GM23338 (cell line): ENCODE results near the gene ORC6. TPM values are rescaled to one million over a fixed set of nuclear protein-coding genes. Genes with fewer than 3 reads are reported as not detected.

Experiments
- ATAC-seq: fragments of 200-7000 bp; cut with Tn5 transposase; 3 replicates; pipeline ENCODE4 v1.9.1; 2020
- DNase-seq: peaks from one replicate; pipeline ENCODE4 v3.0.0-alpha.2; 2015; ENCODE audit warnings: low spot score
- H2AFZ ChIP-seq: fragments of 200-600 bp; sonication (generic); 2 replicates; pipeline ENCODE4 v1.8.0; 2016; ENCODE audit warnings: antibody characterized with exemption, mild to moderate bottlenecking, moderate library complexity
- H3F3A ChIP-seq: fragments of 200-600 bp; sonication (generic); replicated peaks from 2 replicates; pipeline ENCODE4 v1.8.0; 2017; ENCODE audit warnings: antibody characterized with exemption, mixed run types, low read depth
- H3K27ac ChIP-seq: fragments of 200-600 bp; sonication (generic); 2 replicates; pipeline ENCODE4 v1.6.1; 2016; ENCODE audit warnings: low read depth
- H3K27me3 ChIP-seq: fragments of 200-600 bp; sonication (generic); 2 replicates; pipeline ENCODE4 v1.8.0; 2016; ENCODE audit warnings: mild to moderate bottlenecking, mixed run types, moderate library complexity; ENCODE audit not compliant: insufficient read depth
- H3K36me3 ChIP-seq: fragments of 200-600 bp; sonication (generic); 2 replicates; pipeline ENCODE4 v1.8.0; 2016; ENCODE audit warnings: mild to moderate bottlenecking; ENCODE audit not compliant: insufficient read depth
- H3K4me1 ChIP-seq: fragments of 200-600 bp; sonication (generic); 2 replicates; pipeline ENCODE4 v1.8.0; 2016; ENCODE audit warnings: mild to moderate bottlenecking, moderate library complexity; ENCODE audit not compliant: insufficient read depth
- H3K4me2 ChIP-seq: fragments of 200-600 bp; sonication (generic); 2 replicates; pipeline ENCODE4 v1.7.1; 2017; ENCODE audit warnings: mixed run types
- H3K4me3 ChIP-seq: fragments of 200-600 bp; sonication (generic); 2 replicates; pipeline ENCODE4 v1.6.1; 2016; ENCODE audit warnings: mixed run types
- H3K79me2 ChIP-seq: fragments of 200-600 bp; sonication (generic); replicated peaks from 2 replicates; pipeline ENCODE4 v1.8.0; 2017; ENCODE audit warnings: mild to moderate bottlenecking; ENCODE audit not compliant: insufficient read depth
- H3K9me2 ChIP-seq: fragments of 200-600 bp; sonication (generic); 2 replicates; pipeline ENCODE4 v1.8.0; 2017; ENCODE audit not compliant: insufficient read depth
- H4K20me1 ChIP-seq: fragments of 200-600 bp; sonication (generic); replicated peaks from 2 replicates; pipeline ENCODE4 v1.8.0; 2017; ENCODE audit warnings: mild to moderate bottlenecking; ENCODE audit not compliant: insufficient read depth
- H3K27ac Mint-ChIP-seq: 2 replicates; pipeline ENCODE4 v1.8.0; 2020; ENCODE audit warnings: inconsistent platforms, mild to moderate bottlenecking, moderate library complexity, mixed read lengths
- H3K27me3 Mint-ChIP-seq: 3 replicates; pipeline ENCODE4 v1.8.0; 2022; ENCODE audit warnings: low read depth, mild to moderate bottlenecking, moderate library complexity, mixed read lengths, inconsistent platforms; ENCODE audit not compliant: insufficient read depth, poor library complexity
- H3K36me3 Mint-ChIP-seq: 3 replicates; pipeline ENCODE4 v1.8.0; 2021; ENCODE audit warnings: low read depth, mild to moderate bottlenecking, inconsistent platforms, moderate library complexity, mixed read lengths
- H3K4me1 Mint-ChIP-seq: 3 replicates; pipeline ENCODE4 v1.8.0; 2020; ENCODE audit warnings: mild to moderate bottlenecking, inconsistent platforms, mixed read lengths
- H3K4me3 Mint-ChIP-seq: 3 replicates; pipeline ENCODE4 v1.8.0; 2021; ENCODE audit warnings: moderate library complexity, mild to moderate bottlenecking, inconsistent platforms, mixed read lengths
- H3K9me3 Mint-ChIP-seq: 3 replicates; pipeline ENCODE4 v1.8.0; 2020; ENCODE audit warnings: moderate library complexity, mild to moderate bottlenecking, inconsistent platforms, mixed read lengths
- CTCF ChIP-seq, 2 experiments: fragments of 200-600 bp in 1 of 2; sonication (generic) in 1 of 2; conservative IDR thresholded peaks; 2 replicates each; pipeline versions ENCODE4 v1.5.1 to v1.6.1; 2016 to 2017; ENCODE audit warnings: antibody characterized with exemption in 2 of 2, low read depth in 2 of 2, mild to moderate bottlenecking in 2 of 2, moderate library complexity in 1 of 2
- EZH2 ChIP-seq: fragments of 200-600 bp; sonication (generic); IDR thresholded peaks from one replicate; pipeline ENCODE4 v1.8.0; 2017; ENCODE audit warnings: antibody characterized with exemption, mild to moderate bottlenecking, low read depth; ENCODE audit not compliant: unreplicated experiment
- EZH2phosphoT487 ChIP-seq: fragments of 200-600 bp; sonication (generic); IDR thresholded peaks from one replicate; pipeline ENCODE4 v1.8.1; 2018; ENCODE audit warnings: antibody characterized with exemption; ENCODE audit not compliant: unreplicated experiment
- JUNB ChIP-seq: IDR thresholded peaks from one replicate; pipeline ENCODE4 v1.6.1; 2016; ENCODE audit warnings: antibody characterized with exemption; ENCODE audit not compliant: unreplicated experiment
- NANOG ChIP-seq: IDR thresholded peaks from 2 replicates; pipeline ENCODE4 v1.6.1; 2016; ENCODE audit warnings: antibody characterized with exemption, borderline replicate concordance
- POLR2AphosphoS5 ChIP-seq: IDR thresholded peaks from 2 replicates; pipeline ENCODE4 v1.6.1; 2016; ENCODE audit warnings: antibody characterized with exemption, low read depth
- REST ChIP-seq: IDR thresholded peaks from one replicate; pipeline ENCODE4 v1.6.1; 2018; ENCODE audit warnings: antibody characterized with exemption; ENCODE audit not compliant: unreplicated experiment
- STAT1 ChIP-seq: IDR thresholded peaks from one replicate; pipeline ENCODE4 v1.6.1; 2016; ENCODE audit warnings: antibody characterized with exemption; ENCODE audit not compliant: unreplicated experiment
- ZNF331 ChIP-seq: fragments of 250-450 bp; sonication (Bioruptor Pico); IDR thresholded peaks from 2 replicates; pipeline ENCODE4 v1.5.0; 2020; ENCODE audit warnings: low read depth, mild to moderate bottlenecking, moderate library complexity
- polyA plus RNA-seq: library from polyadenylated mRNA; unstranded; fragments of >200 nt; fragmentation: Nextera tagmentation; extraction: Ambion mirVana; gene quantifications from 2 replicates; pipeline ENCODE4 v1.2.1, GENCODE V29; 2016
- total RNA-seq: library from RNA; depleted of rRNA; stranded (reverse); fragments of >200 nt; shearing (Covaris generic); gene quantifications from 2 replicates; pipeline ENCODE4 v1.2.3, GENCODE V29; 2014
- TF ChIP-seq, protein P1 (sequence below): IDR thresholded peaks from 2 replicates; pipeline ENCODE4 v1.6.1; 2016; ENCODE audit warnings: antibody characterized with exemption
- TF ChIP-seq, protein P2 (sequence below): fragments of 250-450 bp; sonication (Bioruptor Pico); IDR thresholded peaks from 2 replicates; pipeline ENCODE4 v1.5.0; 2020; ENCODE audit warnings: mild to moderate bottlenecking, moderate library complexity

ORC6 gene
- total and polyA plus RNA-seq, 2 experiments from 2014 or later = 71.5 to 92.0 TPM

GRCh38 chr16:46733319-46733830 lies 43.9 kb downstream of the ORC6 start:
- Histone ChIP-seq H2AFZ (no peak overlapping the region), H3K4me1 (no peaks in the 10 kb centered on the region), H3K36me3 (no peaks in the 10 kb centered on the region), H3K27ac (no peak overlapping the region), H3K27me3 (no peaks in the 10 kb centered on the region), H3K4me3 (no peak overlapping the region), H3F3A (no peaks in the 10 kb centered on the region), H4K20me1 (no peaks in the 10 kb centered on the region), H3K4me2 (no peak overlapping the region), H3K79me2 (no peaks in the 10 kb centered on the region), H3K9me2 (no peaks in the 10 kb centered on the region)
- H3K4me1 Mint-ChIP-seq = no peaks in the 10 kb centered on the region; the same call in 2 of the 3 replicates
- no peaks in the 10 kb centered on the region; the same call in 2 of the 3 replicates for H3K9me3 Mint-ChIP-seq
- no peak for DNase-seq
- peaks cover 12% of the 10 kb centered on the region for H3K27me3 Mint-ChIP-seq
- no peaks in the 10 kb centered on the region for H3K36me3 Mint-ChIP-seq
- H3K4me3 Mint-ChIP-seq = no peak overlapping the region
- no peak for ATAC-seq
- no peak overlapping the region for H3K27ac Mint-ChIP-seq
- TF ChIP-seq EZH2phosphoT487 = no peak
- TF ChIP-seq, protein P1, sequence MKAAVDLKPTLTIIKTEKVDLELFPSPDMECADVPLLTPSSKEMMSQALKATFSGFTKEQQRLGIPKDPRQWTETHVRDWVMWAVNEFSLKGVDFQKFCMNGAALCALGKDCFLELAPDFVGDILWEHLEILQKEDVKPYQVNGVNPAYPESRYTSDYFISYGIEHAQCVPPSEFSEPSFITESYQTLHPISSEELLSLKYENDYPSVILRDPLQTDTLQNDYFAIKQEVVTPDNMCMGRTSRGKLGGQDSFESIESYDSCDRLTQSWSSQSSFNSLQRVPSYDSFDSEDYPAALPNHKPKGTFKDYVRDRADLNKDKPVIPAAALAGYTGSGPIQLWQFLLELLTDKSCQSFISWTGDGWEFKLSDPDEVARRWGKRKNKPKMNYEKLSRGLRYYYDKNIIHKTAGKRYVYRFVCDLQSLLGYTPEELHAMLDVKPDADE = no peak
- no peak for TF ChIP-seq NANOG
- TF ChIP-seq ZNF331 (CRISPR knock-in tag) = no peak
- no peak for TF ChIP-seq STAT1
- TF ChIP-seq, protein P2, sequence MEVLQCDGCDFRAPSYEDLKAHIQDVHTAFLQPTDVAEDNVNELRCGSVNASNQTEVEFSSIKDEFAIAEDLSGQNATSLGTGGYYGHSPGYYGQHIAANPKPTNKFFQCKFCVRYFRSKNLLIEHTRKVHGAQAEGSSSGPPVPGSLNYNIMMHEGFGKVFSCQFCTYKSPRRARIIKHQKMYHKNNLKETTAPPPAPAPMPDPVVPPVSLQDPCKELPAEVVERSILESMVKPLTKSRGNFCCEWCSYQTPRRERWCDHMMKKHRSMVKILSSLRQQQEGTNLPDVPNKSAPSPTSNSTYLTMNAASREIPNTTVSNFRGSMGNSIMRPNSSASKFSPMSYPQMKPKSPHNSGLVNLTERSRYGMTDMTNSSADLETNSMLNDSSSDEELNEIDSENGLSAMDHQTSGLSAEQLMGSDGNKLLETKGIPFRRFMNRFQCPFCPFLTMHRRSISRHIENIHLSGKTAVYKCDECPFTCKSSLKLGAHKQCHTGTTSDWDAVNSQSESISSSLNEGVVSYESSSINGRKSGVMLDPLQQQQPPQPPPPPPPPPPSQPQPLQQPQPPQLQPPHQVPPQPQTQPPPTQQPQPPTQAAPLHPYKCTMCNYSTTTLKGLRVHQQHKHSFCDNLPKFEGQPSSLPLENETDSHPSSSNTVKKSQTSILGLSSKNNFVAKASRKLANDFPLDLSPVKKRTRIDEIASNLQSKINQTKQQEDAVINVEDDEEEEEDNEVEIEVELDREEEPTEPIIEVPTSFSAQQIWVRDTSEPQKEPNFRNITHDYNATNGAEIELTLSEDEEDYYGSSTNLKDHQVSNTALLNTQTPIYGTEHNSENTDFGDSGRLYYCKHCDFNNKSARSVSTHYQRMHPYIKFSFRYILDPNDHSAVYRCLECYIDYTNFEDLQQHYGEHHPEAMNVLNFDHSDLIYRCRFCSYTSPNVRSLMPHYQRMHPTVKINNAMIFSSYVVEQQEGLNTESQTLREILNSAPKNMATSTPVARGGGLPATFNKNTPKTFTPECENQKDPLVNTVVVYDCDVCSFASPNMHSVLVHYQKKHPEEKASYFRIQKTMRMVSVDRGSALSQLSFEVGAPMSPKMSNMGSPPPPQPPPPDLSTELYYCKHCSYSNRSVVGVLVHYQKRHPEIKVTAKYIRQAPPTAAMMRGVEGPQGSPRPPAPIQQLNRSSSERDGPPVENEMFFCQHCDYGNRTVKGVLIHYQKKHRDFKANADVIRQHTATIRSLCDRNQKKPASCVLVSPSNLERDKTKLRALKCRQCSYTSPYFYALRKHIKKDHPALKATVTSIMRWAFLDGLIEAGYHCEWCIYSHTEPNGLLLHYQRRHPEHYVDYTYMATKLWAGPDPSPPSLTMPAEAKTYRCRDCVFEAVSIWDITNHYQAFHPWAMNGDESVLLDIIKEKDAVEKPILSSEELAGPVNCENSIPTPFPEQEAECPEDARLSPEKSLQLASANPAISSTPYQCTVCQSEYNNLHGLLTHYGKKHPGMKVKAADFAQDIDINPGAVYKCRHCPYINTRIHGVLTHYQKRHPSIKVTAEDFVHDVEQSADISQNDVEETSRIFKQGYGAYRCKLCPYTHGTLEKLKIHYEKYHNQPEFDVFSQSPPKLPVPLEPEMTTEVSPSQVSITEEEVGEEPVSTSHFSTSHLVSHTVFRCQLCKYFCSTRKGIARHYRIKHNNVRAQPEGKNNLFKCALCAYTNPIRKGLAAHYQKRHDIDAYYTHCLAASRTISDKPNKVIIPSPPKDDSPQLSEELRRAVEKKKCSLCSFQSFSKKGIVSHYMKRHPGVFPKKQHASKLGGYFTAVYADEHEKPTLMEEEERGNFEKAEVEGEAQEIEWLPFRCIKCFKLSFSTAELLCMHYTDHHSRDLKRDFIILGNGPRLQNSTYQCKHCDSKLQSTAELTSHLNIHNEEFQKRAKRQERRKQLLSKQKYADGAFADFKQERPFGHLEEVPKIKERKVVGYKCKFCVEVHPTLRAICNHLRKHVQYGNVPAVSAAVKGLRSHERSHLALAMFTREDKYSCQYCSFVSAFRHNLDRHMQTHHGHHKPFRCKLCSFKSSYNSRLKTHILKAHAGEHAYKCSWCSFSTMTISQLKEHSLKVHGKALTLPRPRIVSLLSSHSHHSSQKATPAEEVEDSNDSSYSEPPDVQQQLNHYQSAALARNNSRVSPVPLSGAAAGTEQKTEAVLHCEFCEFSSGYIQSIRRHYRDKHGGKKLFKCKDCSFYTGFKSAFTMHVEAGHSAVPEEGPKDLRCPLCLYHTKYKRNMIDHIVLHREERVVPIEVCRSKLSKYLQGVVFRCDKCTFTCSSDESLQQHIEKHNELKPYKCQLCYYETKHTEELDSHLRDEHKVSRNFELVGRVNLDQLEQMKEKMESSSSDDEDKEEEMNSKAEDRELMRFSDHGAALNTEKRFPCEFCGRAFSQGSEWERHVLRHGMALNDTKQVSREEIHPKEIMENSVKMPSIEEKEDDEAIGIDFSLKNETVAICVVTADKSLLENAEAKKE (CRISPR knock-in tag) = no peak
- no peak for TF ChIP-seq JUNB
- TF ChIP-seq CTCF (conservative IDR thresholded peaks at IDR 0.05; ENCODE audit: low read depth in 2 of 2) = no peak
- TF ChIP-seq REST = no peak
- no peak for TF ChIP-seq EZH2
- TF ChIP-seq POLR2AphosphoS5 = no peak
